ENCODE data around the gene CDHR1. TPM values are rescaled to one million over a fixed set of nuclear protein-coding genes. Genes with fewer than 3 reads are reported as not detected.

The CDHR1 gene
- total RNA-seq, 1 experiment from 2014 or later, result 6.6 TPM

DNA sequence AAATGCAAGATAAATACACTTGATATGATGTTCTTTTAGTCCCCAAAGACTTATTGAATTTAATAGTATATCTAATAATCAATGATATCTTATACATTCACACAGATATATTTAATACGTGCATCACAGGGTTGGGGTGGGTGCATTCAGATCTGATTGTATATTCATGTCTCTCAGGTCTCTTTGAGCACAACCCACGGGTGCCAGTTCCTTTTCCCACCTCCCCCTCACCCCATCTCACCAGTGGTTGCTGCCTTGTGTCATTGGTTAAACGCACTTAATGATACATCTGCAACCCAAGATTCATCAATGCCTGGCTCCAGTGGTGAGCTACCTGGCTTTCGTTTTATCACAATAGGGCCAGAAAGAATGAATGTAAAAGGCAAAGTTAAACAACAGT lies 40.8 kb downstream of the CDHR1 start:
- H3K79me2 ChIP-seq (ENCODE audit: insufficient read depth, low read length), result no peaks in the 10 kb centered on the region
- no peak overlapping the region for H3K14ac ChIP-seq (ENCODE audit: insufficient read depth, low read length)
- no peak overlapping the region for H3K23ac ChIP-seq (ENCODE audit: insufficient read length, low read depth, low read length)
- H3K79me1 ChIP-seq (ENCODE audit: insufficient read depth, low read depth, low read length, poor library complexity, severe bottlenecking), result no peaks in the 10 kb centered on the region
- WGBS (ENCODE audit: extremely low coverage, insufficient read length, low lambda C conversion rate), result no CpG with 5 or more reads among the region's 4 CpGs
- Mint-ChIP-seq H3K27ac (no peak overlapping the region), H3K4me3 (no peak overlapping the region), H3K27me3 (ENCODE audit: low read depth) (peaks cover 41% of the 10 kb centered on the region), H3K4me1 (peaks cover 4% of the 10 kb centered on the region in 2 experiments; a peak in 3 of 4 replicates), H3K9me3 (no peaks in the 10 kb centered on the region), H3K36me3 (ENCODE audit: insufficient read depth in 1 of 3, low read depth in 3 of 3) (no peaks in the 10 kb centered on the region)
- no peak overlapping the region for H4K91ac ChIP-seq (ENCODE audit: insufficient read length, low read depth, low read length)
- H3K4me1 ChIP-seq (ENCODE audit: insufficient read depth, low read length), result no peaks in the 10 kb centered on the region
- H2AFZ ChIP-seq (ENCODE audit: low read length), result no peak overlapping the region
- H3K4ac ChIP-seq (ENCODE audit: low read depth, low read length), result no peak overlapping the region
- H3K23me2 ChIP-seq (ENCODE audit: insufficient read length, low read depth, low read length, poor library complexity, severe bottlenecking), result no peaks in the 10 kb centered on the region
- no peak overlapping the region for H2BK120ac ChIP-seq (ENCODE audit: low read depth, low read length, poor library complexity, severe bottlenecking)
- DNase-seq, result no peak
- no peak overlapping the region for H2BK5ac ChIP-seq (ENCODE audit: insufficient read length, low read length)
- no peak overlapping the region for H2AK5ac ChIP-seq (ENCODE audit: insufficient read length, low read length)
- no peak overlapping the region for H2BK15ac ChIP-seq (ENCODE audit: low read depth, low read length)
- H3K9ac ChIP-seq (ENCODE audit: extremely low read depth, insufficient read length, low read length), result no peak overlapping the region
- no peak overlapping the region for H2BK20ac ChIP-seq (ENCODE audit: low read depth, low read length, poor library complexity, severe bottlenecking)
- H4K8ac ChIP-seq (replicated peaks; ENCODE audit: insufficient read length, low read depth, low read length), result no peak overlapping the region
- H4K5ac ChIP-seq (ENCODE audit: insufficient read length, low read depth, low read length), result no peak overlapping the region
- H2BK12ac ChIP-seq (ENCODE audit: insufficient read length, low read depth, low read length), result no peak overlapping the region
- no peak overlapping the region for H3K4me2 ChIP-seq (ENCODE audit: insufficient read depth, insufficient read length, low read length)
- no peak overlapping the region for H3K27ac ChIP-seq (ENCODE audit: insufficient read length, low read depth, low read length)
- TF ChIP-seq, protein P1, sequence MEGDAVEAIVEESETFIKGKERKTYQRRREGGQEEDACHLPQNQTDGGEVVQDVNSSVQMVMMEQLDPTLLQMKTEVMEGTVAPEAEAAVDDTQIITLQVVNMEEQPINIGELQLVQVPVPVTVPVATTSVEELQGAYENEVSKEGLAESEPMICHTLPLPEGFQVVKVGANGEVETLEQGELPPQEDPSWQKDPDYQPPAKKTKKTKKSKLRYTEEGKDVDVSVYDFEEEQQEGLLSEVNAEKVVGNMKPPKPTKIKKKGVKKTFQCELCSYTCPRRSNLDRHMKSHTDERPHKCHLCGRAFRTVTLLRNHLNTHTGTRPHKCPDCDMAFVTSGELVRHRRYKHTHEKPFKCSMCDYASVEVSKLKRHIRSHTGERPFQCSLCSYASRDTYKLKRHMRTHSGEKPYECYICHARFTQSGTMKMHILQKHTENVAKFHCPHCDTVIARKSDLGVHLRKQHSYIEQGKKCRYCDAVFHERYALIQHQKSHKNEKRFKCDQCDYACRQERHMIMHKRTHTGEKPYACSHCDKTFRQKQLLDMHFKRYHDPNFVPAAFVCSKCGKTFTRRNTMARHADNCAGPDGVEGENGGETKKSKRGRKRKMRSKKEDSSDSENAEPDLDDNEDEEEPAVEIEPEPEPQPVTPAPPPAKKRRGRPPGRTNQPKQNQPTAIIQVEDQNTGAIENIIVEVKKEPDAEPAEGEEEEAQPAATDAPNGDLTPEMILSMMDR (conservative IDR thresholded peaks at IDR 0.05), result no peak
- peaks cover 3% of the 10 kb centered on the region; the same call in 1 of the 2 replicates for H3K27me3 ChIP-seq (ENCODE audit: insufficient read depth, low read length)
- no peak overlapping the region for H3K56ac ChIP-seq (ENCODE audit: insufficient read length, low read depth, low read length)
- H3K9me3 ChIP-seq (ENCODE audit: control insufficient read depth, low read depth, low read length), result no peaks in the 10 kb centered on the region
- no peak overlapping the region for H3T11ph ChIP-seq (ENCODE audit: low read length)
- H4K20me1 ChIP-seq (ENCODE audit: control insufficient read depth, insufficient read depth, insufficient read length), result no peaks in the 10 kb centered on the region
- H3K18ac ChIP-seq (ENCODE audit: insufficient read length, low read depth, low read length), result no peak overlapping the region

Data from H9 (cell line).